H9 (cell line): ENCODE measurements around the gene SLC25A15. TPM values are rescaled to one million over a fixed set of nuclear protein-coding genes. Genes with fewer than 3 reads are reported as not detected.

Experiments used
- DNase-seq: peaks from one replicate; pipeline ENCODE4 v3.0.0-alpha.2; 2017
- H2AFZ ChIP-seq: one replicate; pipeline ENCODE4 v1.6.1; 2013; ENCODE audit warnings: mild to moderate bottlenecking, low read length, control low read depth, moderate library complexity
- H2AK5ac ChIP-seq: 2 replicates; pipeline ENCODE4 v1.6.1; 2013; ENCODE audit warnings: low read length, control low read depth, mixed read lengths; ENCODE audit not compliant: insufficient read length
- H2BK120ac ChIP-seq: one replicate; pipeline ENCODE4 v1.6.1; 2013; ENCODE audit warnings: low read depth, mild to moderate bottlenecking, low read length, control low read depth, inconsistent platforms; ENCODE audit not compliant: poor library complexity, severe bottlenecking
- H2BK12ac ChIP-seq: 2 replicates; pipeline ENCODE4 v1.6.1; 2013; ENCODE audit warnings: low read length, control low read depth, mixed read lengths, low read depth; ENCODE audit not compliant: insufficient read length
- H2BK15ac ChIP-seq: 2 replicates; pipeline ENCODE4 v1.6.1; 2013; ENCODE audit warnings: low read depth, low read length, control low read depth
- H2BK20ac ChIP-seq: one replicate; pipeline ENCODE4 v1.6.1; 2013; ENCODE audit warnings: low read depth, mild to moderate bottlenecking, low read length, control low read depth, inconsistent platforms; ENCODE audit not compliant: poor library complexity, severe bottlenecking
- H2BK5ac ChIP-seq: 2 replicates; pipeline ENCODE4 v1.6.1; 2013; ENCODE audit warnings: low read length, control low read depth, mixed read lengths; ENCODE audit not compliant: insufficient read length
- H3K14ac ChIP-seq: 2 replicates; pipeline ENCODE4 v1.6.1; 2013; ENCODE audit warnings: low read length, control low read depth; ENCODE audit not compliant: insufficient read depth
- H3K18ac ChIP-seq: 2 replicates; pipeline ENCODE4 v1.6.1; 2013; ENCODE audit warnings: low read depth, mild to moderate bottlenecking, mixed read lengths, low read length, control low read depth; ENCODE audit not compliant: insufficient read length
- H3K23ac ChIP-seq: 2 replicates; pipeline ENCODE4 v1.6.1; 2013; ENCODE audit warnings: low read length, control low read depth, mixed read lengths, low read depth; ENCODE audit not compliant: insufficient read length
- H3K23me2 ChIP-seq: 2 replicates; pipeline ENCODE4 v1.6.1; 2013; ENCODE audit warnings: low read depth, mild to moderate bottlenecking, mixed read lengths, low read length, control low read depth; ENCODE audit not compliant: insufficient read length, poor library complexity, severe bottlenecking
- H3K27ac ChIP-seq: 2 replicates; pipeline ENCODE4 v1.5.1; 2013; ENCODE audit warnings: low read length, control low read depth, mixed read lengths, low read depth; ENCODE audit not compliant: insufficient read length
- H3K27me3 ChIP-seq: 2 replicates; pipeline ENCODE4 v1.6.1; 2013; ENCODE audit warnings: low read length, control low read depth, inconsistent platforms; ENCODE audit not compliant: insufficient read depth
- H3K4ac ChIP-seq: 2 replicates; pipeline ENCODE4 v1.6.1; 2013; ENCODE audit warnings: low read depth, mild to moderate bottlenecking, control low read depth, inconsistent platforms, low read length, moderate library complexity
- H3K4me1 ChIP-seq: 2 replicates; pipeline ENCODE4 v1.6.1; 2013; ENCODE audit warnings: low read length, control low read depth, inconsistent platforms; ENCODE audit not compliant: insufficient read depth
- H3K4me2 ChIP-seq: 2 replicates; pipeline ENCODE4 v1.6.1; 2013; ENCODE audit warnings: low read length, control low read depth, mixed read lengths; ENCODE audit not compliant: insufficient read length, insufficient read depth
- H3K56ac ChIP-seq: 2 replicates; pipeline ENCODE4 v1.6.1; 2013; ENCODE audit warnings: low read depth, mild to moderate bottlenecking, mixed read lengths, low read length, control low read depth; ENCODE audit not compliant: insufficient read length
- H3K79me1 ChIP-seq: 2 replicates; pipeline ENCODE4 v1.6.1; 2013; ENCODE audit warnings: low read depth, mild to moderate bottlenecking, moderate library complexity, low read length, control low read depth, inconsistent platforms; ENCODE audit not compliant: insufficient read depth, poor library complexity, severe bottlenecking
- H3K79me2 ChIP-seq: 2 replicates; pipeline ENCODE4 v1.6.1; 2013; ENCODE audit warnings: low read length, control low read depth, inconsistent platforms; ENCODE audit not compliant: insufficient read depth
- H3K9ac ChIP-seq: 2 replicates; pipeline ENCODE4 v1.6.1; 2013; ENCODE audit warnings: low read length, control low read depth, mixed read lengths; ENCODE audit not compliant: insufficient read length; ENCODE audit errors: extremely low read depth
- H3K9me3 ChIP-seq: one replicate; pipeline ENCODE4 v1.6.1; 2013; ENCODE audit warnings: low read depth, low read length, inconsistent platforms; ENCODE audit not compliant: control insufficient read depth
- H3T11ph ChIP-seq: one replicate; pipeline ENCODE4 v1.6.1; 2013; ENCODE audit warnings: mild to moderate bottlenecking, low read length, control low read depth, inconsistent platforms
- H4K20me1 ChIP-seq: one replicate; pipeline ENCODE4 v1.6.1; 2013; ENCODE audit not compliant: control insufficient read depth, insufficient read length, insufficient read depth
- H4K5ac ChIP-seq: 2 replicates; pipeline ENCODE4 v1.6.1; 2013; ENCODE audit warnings: low read depth, mild to moderate bottlenecking, mixed read lengths, low read length, control low read depth; ENCODE audit not compliant: insufficient read length
- H4K8ac ChIP-seq: replicated peaks from 2 replicates; pipeline ENCODE4 v1.6.1; 2013; ENCODE audit warnings: low read length, control low read depth, mixed read lengths, low read depth; ENCODE audit not compliant: insufficient read length
- H4K91ac ChIP-seq: 2 replicates; pipeline ENCODE4 v1.6.1; 2013; ENCODE audit warnings: low read depth, mild to moderate bottlenecking, moderate library complexity, mixed read lengths, low read length, control low read depth; ENCODE audit not compliant: insufficient read length
- H3K27ac Mint-ChIP-seq, 3 experiments: 2 replicates in 2 of 3; 3 replicates in 1 of 3; pipeline ENCODE4 v1.8.0; 2020 to 2021; ENCODE audit warnings: mixed read lengths in 3 of 3, mild to moderate bottlenecking in 1 of 3, moderate library complexity in 1 of 3
- H3K27me3 Mint-ChIP-seq: 2 replicates; pipeline ENCODE4 v1.8.0; 2021; ENCODE audit warnings: low read depth, mild to moderate bottlenecking, moderate library complexity, mixed read lengths
- H3K36me3 Mint-ChIP-seq, 3 experiments: 2 replicates in 2 of 3; 3 replicates in 1 of 3; pipeline ENCODE4 v1.8.0; 2020 to 2021; ENCODE audit warnings: low read depth in 3 of 3, mixed read lengths in 3 of 3; ENCODE audit not compliant: insufficient read depth in 1 of 3
- H3K4me1 Mint-ChIP-seq, 2 experiments: 2 replicates each; pipeline ENCODE4 v1.8.0; 2020; ENCODE audit warnings: mixed read lengths in 2 of 2
- H3K4me3 Mint-ChIP-seq, 2 experiments: 2 replicates in 1 of 2; 3 replicates in 1 of 2; pipeline ENCODE4 v1.8.0; 2020 to 2021; ENCODE audit warnings: mild to moderate bottlenecking in 2 of 2, mixed read lengths in 2 of 2, moderate library complexity in 1 of 2
- H3K9me3 Mint-ChIP-seq, 2 experiments: 2 replicates in 1 of 2; 3 replicates in 1 of 2; pipeline ENCODE4 v1.8.0; 2020; ENCODE audit warnings: mild to moderate bottlenecking in 2 of 2, mixed read lengths in 2 of 2, moderate library complexity in 1 of 2
- CTCF ChIP-seq: fragments of 200-600 bp; sonication (generic); conservative IDR thresholded peaks from 3 replicates; pipeline ENCODE4 v1.8.0; 2021; ENCODE audit warnings: antibody characterized with exemption, mild to moderate bottlenecking
- WGBS: extraction: QIAGEN DNeasy Blood & Tissue Kit; methylation state at CpG from one replicate; pipeline ENCODE4 v1.1.7; 2013; ENCODE audit warnings: missing lambda C conversion rate, low lambda C conversion rate, mixed read lengths; ENCODE audit not compliant: insufficient read length; ENCODE audit errors: extremely low coverage; 5-methylcytosine and 5-hydroxymethylcytosine counted together
- total RNA-seq: library from RNA; stranded (reverse); gene quantifications from 2 replicates; pipeline ENCODE4 v1.2.1, GENCODE V29; 2021

The SLC25A15 gene
- total RNA-seq, 1 experiment from 2014 or later: 21.1 TPM

DNA sequence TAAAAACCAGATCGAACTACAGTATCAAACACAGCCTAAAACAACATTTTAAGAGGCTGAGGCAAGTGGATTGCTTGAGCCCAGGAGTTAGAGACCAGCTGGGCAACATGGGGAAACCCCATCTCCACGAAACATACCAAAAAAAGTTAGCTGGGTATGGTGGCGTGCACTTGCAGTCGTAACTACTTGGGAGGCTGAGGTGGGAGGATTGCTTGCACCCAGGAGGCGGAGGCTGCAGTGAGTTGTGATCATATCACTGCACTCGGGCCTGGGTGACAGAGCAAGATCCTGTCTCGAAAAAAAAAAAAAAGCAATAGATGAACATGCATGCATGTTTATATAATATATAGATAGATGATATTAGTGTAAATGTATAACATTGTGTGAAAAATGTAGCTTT, 13.2 kb upstream of the SLC25A15 start:
- H3K4ac ChIP-seq: no peak overlapping the region
- H2AFZ ChIP-seq: no peak overlapping the region
- no peaks in the 10 kb centered on the region for H3K4me1 ChIP-seq
- no peak overlapping the region for H3T11ph ChIP-seq
- H2BK5ac ChIP-seq: no peak overlapping the region
- no peak overlapping the region for H3K9ac ChIP-seq
- no peak overlapping the region for H3K4me3 Mint-ChIP-seq
- no peak overlapping the region for H4K91ac ChIP-seq
- no peak overlapping the region for H3K23ac ChIP-seq
- H3K4me2 ChIP-seq: no peak overlapping the region
- no peak overlapping the region for H4K5ac ChIP-seq
- H3K4me1 Mint-ChIP-seq: peaks cover 8 to 18% of the 10 kb centered on the region in 2 experiments
- H3K14ac ChIP-seq: no peak overlapping the region
- H2BK12ac ChIP-seq: no peak overlapping the region
- H3K27me3 Mint-ChIP-seq: no peaks in the 10 kb centered on the region
- DNase-seq: no peak
- no peaks in the 10 kb centered on the region for H3K79me1 ChIP-seq
- no peak overlapping the region for H2BK20ac ChIP-seq
- H3K9me3 Mint-ChIP-seq: no peaks in the 10 kb centered on the region
- H3K79me2 ChIP-seq: no peaks in the 10 kb centered on the region
- no peak overlapping the region for H2BK15ac ChIP-seq
- H2BK120ac ChIP-seq: no peak overlapping the region
- no peaks in the 10 kb centered on the region for H3K36me3 Mint-ChIP-seq
- no peaks in the 10 kb centered on the region for H3K27me3 ChIP-seq
- TF ChIP-seq CTCF: no peak
- no peak overlapping the region for H3K27ac Mint-ChIP-seq
- H3K18ac ChIP-seq: no peak overlapping the region
- no peak overlapping the region for H4K8ac ChIP-seq
- no peaks in the 10 kb centered on the region for H4K20me1 ChIP-seq
- no peak overlapping the region for H3K56ac ChIP-seq
- H2AK5ac ChIP-seq: no peak overlapping the region
- no peaks in the 10 kb centered on the region for H3K9me3 ChIP-seq
- WGBS: no CpG with 5 or more reads among the region's 7 CpGs
- H3K23me2 ChIP-seq: peaks cover 3% of the 10 kb centered on the region
- no peak overlapping the region for H3K27ac ChIP-seq
